ENCODE data around the gene IL34.

- TF ChIP-seq CTCF (IDR thresholded peaks at IDR 0.05; ENCODE audit: low read length) (no peak), EZH2 (optimal IDR thresholded peaks at IDR 0.05; ENCODE audit: low read depth, low read length) (no peak)
These were observed 34.4 kb downstream of the IL34 start for GRCh38 chr16:70680495-70681381.
